Left ventricle myocardium inferior (tissue), 1 donor: ENCODE data around the gene ADAMTSL5. TPM values are rescaled to one million over a fixed set of nuclear protein-coding genes. Genes with fewer than 3 reads are reported as not detected.

Experiments used
- DNase-seq: peaks from one replicate; pipeline ENCODE4 v3.0.0-alpha.2; 2020
- H3K27ac ChIP-seq: fragments of 200-600 bp; replicated peaks from 2 replicates; pipeline ENCODE4 v1.8.0; 2021
- H3K27me3 ChIP-seq: fragments of 200-600 bp; 2 replicates; pipeline ENCODE4 v1.8.0; 2021; ENCODE audit warnings: low read depth
- H3K36me3 ChIP-seq: fragments of 200-600 bp; 2 replicates; pipeline ENCODE4 v1.8.0; 2021
- H3K4me1 ChIP-seq: fragments of 200-600 bp; 2 replicates; pipeline ENCODE4 v1.8.0; 2021
- H3K4me3 ChIP-seq: fragments of 200-600 bp; 2 replicates; pipeline ENCODE4 v1.8.0; 2021; ENCODE audit warnings: mild to moderate bottlenecking, moderate library complexity
- H3K9me3 ChIP-seq: fragments of 200-600 bp; replicated peaks from 2 replicates; pipeline ENCODE4 v1.8.0; 2021
- CTCF ChIP-seq: fragments of 200-600 bp; IDR thresholded peaks from 2 replicates; pipeline ENCODE4 v1.8.0; 2021; ENCODE audit warnings: antibody characterized with exemption, mild to moderate bottlenecking, borderline replicate concordance
- intact Hi-C: fragments of 100-400 bp; cut with micrococcal nuclease; formaldehyde crosslinking; loops from one replicate; pipeline ENCODE4 v1.11.0; 2022
- total RNA-seq: library from RNA; stranded (reverse); fragmentation: NEBNext Ultra II Directional; extraction: Animal tissue kit (Norgen Biotek cat#: 25700); gene quantifications from one replicate; pipeline ENCODE4 v1.2.1, GENCODE V29; 2021
- donor health status: DM: no; HTN: yes; CAD: no; lungs with severe emphysema.

ADAMTSL5 gene
- total RNA-seq, 1 donor from 2014 or later = 36.8 TPM

DNA sequence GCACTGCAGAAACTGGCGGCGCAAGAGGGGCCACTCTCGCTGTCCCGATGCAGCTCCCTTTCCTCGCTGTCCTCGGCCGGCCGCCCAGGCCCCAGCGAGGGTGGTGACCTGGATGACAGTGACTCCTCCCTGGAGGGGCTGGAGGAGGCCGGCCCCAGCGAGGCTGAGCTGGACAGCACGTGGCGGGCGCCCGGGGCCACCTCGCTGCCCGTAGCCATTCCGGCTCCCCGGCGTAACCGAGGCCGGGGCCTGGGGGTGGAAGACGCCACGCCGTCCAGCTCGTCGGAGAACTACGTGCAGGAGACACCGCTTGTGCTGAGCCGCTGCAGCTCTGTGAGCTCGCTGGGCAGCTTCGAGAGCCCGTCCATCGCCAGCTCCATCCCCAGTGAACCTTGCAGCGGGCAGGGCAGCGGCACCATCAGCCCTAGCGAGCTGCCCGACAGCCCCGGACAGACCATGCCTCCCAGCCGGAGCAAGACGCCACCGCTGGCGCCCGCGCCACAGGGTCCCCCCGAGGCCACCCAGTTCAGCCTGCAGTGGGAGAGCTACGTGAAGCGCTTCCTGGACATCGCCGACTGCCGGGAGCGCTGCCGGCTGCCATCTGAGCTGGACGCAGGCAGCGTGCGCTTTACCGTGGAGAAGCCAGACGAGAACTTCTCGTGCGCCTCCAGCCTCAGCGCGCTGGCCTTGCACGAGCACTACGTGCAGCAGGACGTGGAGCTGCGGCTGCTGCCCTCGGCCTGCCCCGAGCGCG is 46.2 kb downstream of the ADAMTSL5 start:
- Histone ChIP-seq H3K9me3 (no peaks in the 10 kb centered on the region), H3K27ac (no peak overlapping the region), H3K4me1 (peaks cover 64% of the 10 kb centered on the region), H3K27me3 (peaks cover 77% of the 10 kb centered on the region), H3K36me3 (no peaks in the 10 kb centered on the region), H3K4me3 (peak overlapping the region; percentile 75)
- no peak for DNase-seq
- intact Hi-C loops = no loop called here
- TF ChIP-seq CTCF = no peak

- Histone ChIP-seq H3K4me1 (peaks cover 58% of the 10 kb centered on the region), H3K9me3 (no peaks in the 10 kb centered on the region), H3K27ac (no peak overlapping the region), H3K4me3 (peak overlapping the region; percentile 42), H3K36me3 (peaks cover 3% of the 10 kb centered on the region), H3K27me3 (peaks cover 71% of the 10 kb centered on the region)
- no peak for TF ChIP-seq CTCF
- no peak for DNase-seq
- intact Hi-C loops = no loop called here
Observed at GRCh38 chr19:1466018-1466460, 46.8 kb downstream of the ADAMTSL5 start.

DNA sequence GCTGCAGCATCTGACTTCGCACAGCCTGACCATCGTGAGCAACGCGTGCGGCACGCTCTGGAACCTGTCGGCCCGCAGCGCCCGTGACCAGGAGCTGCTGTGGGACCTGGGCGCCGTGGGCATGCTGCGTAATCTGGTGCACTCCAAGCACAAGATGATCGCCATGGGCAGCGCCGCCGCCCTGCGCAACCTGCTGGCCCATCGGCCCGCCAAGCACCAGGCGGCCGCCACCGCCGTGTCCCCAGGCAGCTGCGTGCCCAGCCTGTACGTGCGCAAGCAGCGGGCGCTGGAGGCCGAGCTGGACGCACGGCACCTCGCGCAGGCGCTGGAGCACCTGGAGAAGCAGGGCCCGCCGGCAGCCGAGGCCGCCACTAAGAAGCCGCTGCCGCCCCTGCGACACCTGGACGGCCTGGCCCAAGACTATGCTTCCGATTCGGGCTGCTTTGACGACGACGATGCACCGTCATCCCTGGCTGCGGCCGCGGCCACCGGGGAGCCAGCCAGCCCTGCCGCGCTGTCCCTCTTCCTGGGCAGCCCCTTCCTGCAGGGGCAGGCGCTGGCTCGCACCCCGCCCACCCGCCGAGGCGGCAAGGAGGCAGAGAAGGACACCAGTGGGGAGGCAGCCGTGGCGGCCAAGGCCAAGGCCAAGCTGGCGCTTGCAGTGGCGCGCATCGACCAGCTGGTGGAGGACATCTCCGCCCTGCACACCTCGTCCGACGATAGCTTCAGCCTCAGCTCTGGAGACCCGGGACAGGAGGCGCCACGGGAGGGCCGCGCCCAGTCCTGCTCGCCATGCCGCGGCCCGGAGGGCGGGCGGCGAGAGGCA is 47.4 kb downstream of the ADAMTSL5 start:
- no peak for DNase-seq
- TF ChIP-seq CTCF = peak; percentile 70
- intact Hi-C loops = no loop called here
- H3K36me3 ChIP-seq = peaks cover 8% of the 10 kb centered on the region
- no peaks in the 10 kb centered on the region for H3K9me3 ChIP-seq
- peaks cover 64% of the 10 kb centered on the region for H3K27me3 ChIP-seq
- peak overlapping the region; percentile 42 for H3K4me3 ChIP-seq
- H3K27ac ChIP-seq = no peak overlapping the region
- peaks cover 52% of the 10 kb centered on the region for H3K4me1 ChIP-seq

GRCh38 chr19:1461862-1462261 is 51.0 kb downstream of the ADAMTSL5 start:
- Histone ChIP-seq H3K4me3 (no peak overlapping the region), H3K9me3 (no peaks in the 10 kb centered on the region), H3K27me3 (peaks cover 49% of the 10 kb centered on the region), H3K4me1 (peaks cover 23% of the 10 kb centered on the region), H3K36me3 (peaks cover 13% of the 10 kb centered on the region), H3K27ac (no peak overlapping the region)
- no peak for TF ChIP-seq CTCF
- intact Hi-C loops = no loop called here
- DNase-seq = no peak

DNA sequence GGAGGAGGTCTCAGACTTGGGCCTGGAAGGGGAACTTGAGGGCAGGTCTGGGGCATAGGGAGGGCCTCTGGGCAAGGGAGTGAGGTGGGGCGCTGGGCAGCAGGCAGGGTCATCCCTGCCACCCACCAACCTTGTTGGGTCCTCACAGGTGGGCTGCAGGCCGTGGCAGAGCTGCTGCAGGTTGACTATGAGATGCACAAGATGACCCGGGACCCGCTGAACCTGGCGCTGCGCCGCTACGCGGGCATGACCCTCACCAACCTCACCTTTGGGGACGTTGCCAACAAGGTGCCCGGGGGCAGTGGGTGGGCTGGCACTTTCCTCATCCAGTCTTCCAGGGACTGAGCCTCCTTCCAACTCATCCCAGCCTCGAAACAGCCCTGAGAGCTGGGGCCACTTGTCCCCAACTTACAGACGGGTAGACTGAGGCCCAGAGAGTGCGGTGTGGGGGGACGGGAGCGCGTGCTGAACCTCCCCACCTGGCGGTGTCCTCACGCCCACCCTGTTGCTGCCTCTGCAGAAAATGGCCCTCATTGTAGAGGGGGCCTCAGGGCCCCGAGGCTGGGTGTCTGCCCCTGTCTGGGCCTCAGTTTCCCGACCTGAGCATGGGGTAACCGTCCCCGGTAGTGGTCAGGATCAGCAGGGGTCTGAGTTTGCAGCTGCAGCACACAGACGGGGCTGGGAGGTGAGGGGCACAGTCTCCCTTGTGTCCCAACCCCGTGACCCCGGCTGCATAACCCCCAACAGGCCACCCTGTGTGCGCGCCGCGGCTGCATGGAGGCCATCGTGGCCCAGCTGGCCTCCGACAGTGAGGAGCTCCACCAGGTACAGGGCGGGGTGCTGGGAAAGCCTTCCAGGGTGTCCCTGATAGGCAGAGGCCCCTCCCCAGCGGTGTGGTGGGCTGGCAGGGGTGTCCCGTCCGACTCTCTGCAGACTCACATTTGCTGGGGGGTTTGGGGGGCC is 52.5 kb downstream of the ADAMTSL5 start:
- no peak overlapping the region for H3K27ac ChIP-seq
- H3K9me3 ChIP-seq = no peaks in the 10 kb centered on the region
- peaks cover 49% of the 10 kb centered on the region for H3K27me3 ChIP-seq
- H3K36me3 ChIP-seq = peaks cover 13% of the 10 kb centered on the region
- no peak for DNase-seq
- H3K4me3 ChIP-seq = no peak overlapping the region
- no peak for TF ChIP-seq CTCF
- intact Hi-C loops = no loop called here
- H3K4me1 ChIP-seq = peaks cover 23% of the 10 kb centered on the region
